H9 (cell line): ENCODE data around the gene HNF4A. TPM values are rescaled to one million over a fixed set of nuclear protein-coding genes. Genes with fewer than 3 reads are reported as not detected.
"Not testable (repeated sequence)": the region's sequence is repeated elsewhere in the genome, so short reads cannot be mapped to it uniquely, and the experiment has no call there.

Experiments
- DNase-seq: peaks from one replicate; pipeline ENCODE4 v3.0.0-alpha.2; 2017
- H2AFZ ChIP-seq: one replicate; pipeline ENCODE4 v1.6.1; 2013; ENCODE audit warnings: mild to moderate bottlenecking, low read length, control low read depth, moderate library complexity
- H2AK5ac ChIP-seq: 2 replicates; pipeline ENCODE4 v1.6.1; 2013; ENCODE audit warnings: low read length, control low read depth, mixed read lengths; ENCODE audit not compliant: insufficient read length
- H2BK120ac ChIP-seq: one replicate; pipeline ENCODE4 v1.6.1; 2013; ENCODE audit warnings: low read depth, mild to moderate bottlenecking, low read length, control low read depth, inconsistent platforms; ENCODE audit not compliant: poor library complexity, severe bottlenecking
- H2BK12ac ChIP-seq: 2 replicates; pipeline ENCODE4 v1.6.1; 2013; ENCODE audit warnings: low read length, control low read depth, mixed read lengths, low read depth; ENCODE audit not compliant: insufficient read length
- H2BK15ac ChIP-seq: 2 replicates; pipeline ENCODE4 v1.6.1; 2013; ENCODE audit warnings: low read depth, low read length, control low read depth
- H2BK20ac ChIP-seq: one replicate; pipeline ENCODE4 v1.6.1; 2013; ENCODE audit warnings: low read depth, mild to moderate bottlenecking, low read length, control low read depth, inconsistent platforms; ENCODE audit not compliant: poor library complexity, severe bottlenecking
- H2BK5ac ChIP-seq: 2 replicates; pipeline ENCODE4 v1.6.1; 2013; ENCODE audit warnings: low read length, control low read depth, mixed read lengths; ENCODE audit not compliant: insufficient read length
- H3K14ac ChIP-seq: 2 replicates; pipeline ENCODE4 v1.6.1; 2013; ENCODE audit warnings: low read length, control low read depth; ENCODE audit not compliant: insufficient read depth
- H3K18ac ChIP-seq: 2 replicates; pipeline ENCODE4 v1.6.1; 2013; ENCODE audit warnings: low read depth, mild to moderate bottlenecking, mixed read lengths, low read length, control low read depth; ENCODE audit not compliant: insufficient read length
- H3K23ac ChIP-seq: 2 replicates; pipeline ENCODE4 v1.6.1; 2013; ENCODE audit warnings: low read length, control low read depth, mixed read lengths, low read depth; ENCODE audit not compliant: insufficient read length
- H3K23me2 ChIP-seq: 2 replicates; pipeline ENCODE4 v1.6.1; 2013; ENCODE audit warnings: low read depth, mild to moderate bottlenecking, mixed read lengths, low read length, control low read depth; ENCODE audit not compliant: insufficient read length, poor library complexity, severe bottlenecking
- H3K27ac ChIP-seq: 2 replicates; pipeline ENCODE4 v1.5.1; 2013; ENCODE audit warnings: low read length, control low read depth, mixed read lengths, low read depth; ENCODE audit not compliant: insufficient read length
- H3K27me3 ChIP-seq: 2 replicates; pipeline ENCODE4 v1.6.1; 2013; ENCODE audit warnings: low read length, control low read depth, inconsistent platforms; ENCODE audit not compliant: insufficient read depth
- H3K4ac ChIP-seq: 2 replicates; pipeline ENCODE4 v1.6.1; 2013; ENCODE audit warnings: low read depth, mild to moderate bottlenecking, control low read depth, inconsistent platforms, low read length, moderate library complexity
- H3K4me1 ChIP-seq: 2 replicates; pipeline ENCODE4 v1.6.1; 2013; ENCODE audit warnings: low read length, control low read depth, inconsistent platforms; ENCODE audit not compliant: insufficient read depth
- H3K4me2 ChIP-seq: 2 replicates; pipeline ENCODE4 v1.6.1; 2013; ENCODE audit warnings: low read length, control low read depth, mixed read lengths; ENCODE audit not compliant: insufficient read length, insufficient read depth
- H3K56ac ChIP-seq: 2 replicates; pipeline ENCODE4 v1.6.1; 2013; ENCODE audit warnings: low read depth, mild to moderate bottlenecking, mixed read lengths, low read length, control low read depth; ENCODE audit not compliant: insufficient read length
- H3K79me1 ChIP-seq: 2 replicates; pipeline ENCODE4 v1.6.1; 2013; ENCODE audit warnings: low read depth, mild to moderate bottlenecking, moderate library complexity, low read length, control low read depth, inconsistent platforms; ENCODE audit not compliant: insufficient read depth, poor library complexity, severe bottlenecking
- H3K79me2 ChIP-seq: 2 replicates; pipeline ENCODE4 v1.6.1; 2013; ENCODE audit warnings: low read length, control low read depth, inconsistent platforms; ENCODE audit not compliant: insufficient read depth
- H3K9ac ChIP-seq: 2 replicates; pipeline ENCODE4 v1.6.1; 2013; ENCODE audit warnings: low read length, control low read depth, mixed read lengths; ENCODE audit not compliant: insufficient read length; ENCODE audit errors: extremely low read depth
- H3K9me3 ChIP-seq: one replicate; pipeline ENCODE4 v1.6.1; 2013; ENCODE audit warnings: low read depth, low read length, inconsistent platforms; ENCODE audit not compliant: control insufficient read depth
- H3T11ph ChIP-seq: one replicate; pipeline ENCODE4 v1.6.1; 2013; ENCODE audit warnings: mild to moderate bottlenecking, low read length, control low read depth, inconsistent platforms
- H4K20me1 ChIP-seq: one replicate; pipeline ENCODE4 v1.6.1; 2013; ENCODE audit not compliant: control insufficient read depth, insufficient read length, insufficient read depth
- H4K5ac ChIP-seq: 2 replicates; pipeline ENCODE4 v1.6.1; 2013; ENCODE audit warnings: low read depth, mild to moderate bottlenecking, mixed read lengths, low read length, control low read depth; ENCODE audit not compliant: insufficient read length
- H4K8ac ChIP-seq: replicated peaks from 2 replicates; pipeline ENCODE4 v1.6.1; 2013; ENCODE audit warnings: low read length, control low read depth, mixed read lengths, low read depth; ENCODE audit not compliant: insufficient read length
- H4K91ac ChIP-seq: 2 replicates; pipeline ENCODE4 v1.6.1; 2013; ENCODE audit warnings: low read depth, mild to moderate bottlenecking, moderate library complexity, mixed read lengths, low read length, control low read depth; ENCODE audit not compliant: insufficient read length
- H3K27ac Mint-ChIP-seq, 3 experiments: 2 replicates in 2 of 3; 3 replicates in 1 of 3; pipeline ENCODE4 v1.8.0; 2020 to 2021; ENCODE audit warnings: mixed read lengths in 3 of 3, mild to moderate bottlenecking in 1 of 3, moderate library complexity in 1 of 3
- H3K27me3 Mint-ChIP-seq: 2 replicates; pipeline ENCODE4 v1.8.0; 2021; ENCODE audit warnings: low read depth, mild to moderate bottlenecking, moderate library complexity, mixed read lengths
- H3K36me3 Mint-ChIP-seq, 3 experiments: 2 replicates in 2 of 3; 3 replicates in 1 of 3; pipeline ENCODE4 v1.8.0; 2020 to 2021; ENCODE audit warnings: low read depth in 3 of 3, mixed read lengths in 3 of 3; ENCODE audit not compliant: insufficient read depth in 1 of 3
- H3K4me1 Mint-ChIP-seq, 2 experiments: 2 replicates each; pipeline ENCODE4 v1.8.0; 2020; ENCODE audit warnings: mixed read lengths in 2 of 2
- H3K4me3 Mint-ChIP-seq, 2 experiments: 2 replicates in 1 of 2; 3 replicates in 1 of 2; pipeline ENCODE4 v1.8.0; 2020 to 2021; ENCODE audit warnings: mild to moderate bottlenecking in 2 of 2, mixed read lengths in 2 of 2, moderate library complexity in 1 of 2
- H3K9me3 Mint-ChIP-seq, 2 experiments: 2 replicates in 1 of 2; 3 replicates in 1 of 2; pipeline ENCODE4 v1.8.0; 2020; ENCODE audit warnings: mild to moderate bottlenecking in 2 of 2, mixed read lengths in 2 of 2, moderate library complexity in 1 of 2
- CTCF ChIP-seq: fragments of 200-600 bp; sonication (generic); conservative IDR thresholded peaks from 3 replicates; pipeline ENCODE4 v1.8.0; 2021; ENCODE audit warnings: antibody characterized with exemption, mild to moderate bottlenecking
- WGBS: extraction: QIAGEN DNeasy Blood & Tissue Kit; methylation state at CpG from one replicate; pipeline ENCODE4 v1.1.7; 2013; ENCODE audit warnings: missing lambda C conversion rate, low lambda C conversion rate, mixed read lengths; ENCODE audit not compliant: insufficient read length; ENCODE audit errors: extremely low coverage; 5-methylcytosine and 5-hydroxymethylcytosine counted together
- total RNA-seq: library from RNA; stranded (reverse); gene quantifications from 2 replicates; pipeline ENCODE4 v1.2.1, GENCODE V29; 2021

HNF4A gene
- total RNA-seq, 1 experiment from 2014 or later: not detected

- no CpG with 5 or more reads among the region's 50 CpGs for WGBS
- H2BK12ac ChIP-seq: no peak overlapping the region
- H2BK20ac ChIP-seq: no peak overlapping the region
- no peaks in the 10 kb centered on the region for H3K79me2 ChIP-seq
- H2BK5ac ChIP-seq: no peak overlapping the region
- H3K79me1 ChIP-seq: no peaks in the 10 kb centered on the region
- no peak overlapping the region for H3T11ph ChIP-seq
- no peak overlapping the region for H3K23ac ChIP-seq
- no peak overlapping the region for H2BK15ac ChIP-seq
- H3K4ac ChIP-seq: no peak overlapping the region
- no peaks in the 10 kb centered on the region; the same call in 1 of the 2 replicates for H3K4me1 ChIP-seq
- TF ChIP-seq CTCF: no peak
- H3K36me3 Mint-ChIP-seq: peaks cover 0 to 2% (median 0%) of the 10 kb centered on the region in 3 experiments; a peak in 1 of 7 replicates
- no peak overlapping the region for H4K5ac ChIP-seq
- no peaks in the 10 kb centered on the region for H4K20me1 ChIP-seq
- H3K56ac ChIP-seq: no peak overlapping the region
- no peak overlapping the region for H2AFZ ChIP-seq
- H3K4me1 Mint-ChIP-seq: peaks cover 12 to 13% of the 10 kb centered on the region in 2 experiments
- no peak overlapping the region for H3K27ac ChIP-seq
- no peaks in the 10 kb centered on the region for H3K23me2 ChIP-seq
- peak; percentile 66 for DNase-seq
- peaks cover 2 to 3% of the 10 kb centered on the region in 2 experiments; a peak in 4 of 5 replicates for H3K9me3 Mint-ChIP-seq
- H3K18ac ChIP-seq: peak overlapping the region; percentile 31
- H3K27ac Mint-ChIP-seq: no peak overlapping the region
- peaks cover 2% of the 10 kb centered on the region for H3K27me3 Mint-ChIP-seq
- H4K91ac ChIP-seq: no peak overlapping the region
- H3K9me3 ChIP-seq: no peaks in the 10 kb centered on the region
- no peak overlapping the region for H2AK5ac ChIP-seq
- no peak overlapping the region for H3K14ac ChIP-seq
- no peak overlapping the region for H2BK120ac ChIP-seq
- H3K4me3 Mint-ChIP-seq: no peak overlapping the region
- no peak overlapping the region for H3K9ac ChIP-seq
- H3K4me2 ChIP-seq: peak overlapping the region; percentile 38
- no peak overlapping the region for H4K8ac ChIP-seq
- H3K27me3 ChIP-seq: no peaks in the 10 kb centered on the region
Measured at GRCh38 chr20:44326391-44327159, 28.9 kb upstream of the HNF4A start.

GRCh38 chr20:44327748-44328147 is 27.8 kb upstream of the HNF4A start:
- H3K9ac ChIP-seq, H3K79me2 ChIP-seq, H3K14ac ChIP-seq, H3K9me3 Mint-ChIP-seq, H2BK120ac ChIP-seq, H3K27ac ChIP-seq, H3K27me3 Mint-ChIP-seq, H3T11ph ChIP-seq, H3K9me3 ChIP-seq, H4K8ac ChIP-seq, H2BK20ac ChIP-seq, H4K5ac ChIP-seq, H3K4me2 ChIP-seq, H2BK12ac ChIP-seq, H2BK15ac ChIP-seq, H3K4me1 ChIP-seq, H3K27ac Mint-ChIP-seq, H3K23me2 ChIP-seq, H2AK5ac ChIP-seq, H3K4ac ChIP-seq, H3K27me3 ChIP-seq, H4K91ac ChIP-seq, H3K4me3 Mint-ChIP-seq, H2BK5ac ChIP-seq, H3K23ac ChIP-seq, H3K36me3 Mint-ChIP-seq, H2AFZ ChIP-seq, H3K56ac ChIP-seq, H4K20me1 ChIP-seq, H3K18ac ChIP-seq, H3K79me1 ChIP-seq, DNase-seq: not testable (repeated sequence)
- no CpG with 5 or more reads among the region's 7 CpGs for WGBS
- H3K4me1 Mint-ChIP-seq: peaks cover 12 to 13% of the 10 kb centered on the region in 2 experiments
